HEK293 (cell line): ENCODE data around the gene SS18L1.
A peak's percentile ranks its signal among the peaks of the same experiment; 100 is the strongest.

Experiments
- CTCF ChIA-PET: fragments of 350-600 bp; formaldehyde crosslinking; extraction: SDS; loops from one replicate; lab custom pipeline; 2021; ENCODE audit warnings: antibody characterized with exemption; lab: Yijun Ruan, JAX
- POLR2A ChIA-PET: fragments of 300-600 bp; formaldehyde crosslinking; extraction: SDS; loops from one replicate; lab custom pipeline; 2020; ENCODE audit warnings: antibody characterized with exemption, inconsistent platforms; lab: Yijun Ruan, JAX
- H3K27ac ChIP-seq: fragments of 200-500 bp; sonication (Bioruptor generic); 2 replicates; pipeline ENCODE4 v1.5.1; 2014; ENCODE audit warnings: low read depth, low read length, control low read depth, inconsistent platforms; ENCODE audit errors: extremely low read depth
- H3K36me3 ChIP-seq, 2 experiments: fragments of 200-500 bp in 1 of 2; sonication (Bioruptor generic) in 1 of 2; 1 replicate in 1 of 2; 2 replicates in 1 of 2; pipeline ENCODE4 v1.5.1; 2014 to 2017; ENCODE audit warnings: inconsistent platforms in 2 of 2, low read length in 2 of 2; ENCODE audit not compliant: control insufficient read depth in 2 of 2, insufficient read depth in 1 of 2
- H3K4me1 ChIP-seq: fragments of 200-500 bp; sonication (Bioruptor generic); 2 replicates; pipeline ENCODE4 v1.5.1; 2014; ENCODE audit warnings: mild to moderate bottlenecking, low read length, inconsistent platforms; ENCODE audit not compliant: control insufficient read depth, insufficient read depth
- H3K4me3 ChIP-seq: 2 replicates; pipeline ENCODE4 v1.5.1; 2011; ENCODE audit warnings: low read depth, mild to moderate bottlenecking, control low read depth, low read length, moderate library complexity
- H3K9me3 ChIP-seq: fragments of 200-500 bp; sonication (Bioruptor generic); 2 replicates; pipeline ENCODE4 v1.5.1; 2014; ENCODE audit warnings: low read depth, low read length, inconsistent platforms; ENCODE audit not compliant: control insufficient read depth, insufficient read depth
- ATF2 ChIP-seq: fragments of 450-650 bp; formaldehyde crosslinking; IDR thresholded peaks from 2 replicates; pipeline ENCODE4 v1.5.1; 2016; ENCODE audit warnings: missing biosample characterization, missing genetic modification characterization, low read depth
- GFI1B ChIP-seq: fragments of 450-650 bp; formaldehyde crosslinking; IDR thresholded peaks from 2 replicates; pipeline ENCODE4 v1.5.1; 2016; ENCODE audit warnings: missing biosample characterization, missing genetic modification characterization
- KLF9 ChIP-seq: fragments of 450-650 bp; formaldehyde crosslinking; IDR thresholded peaks from 2 replicates; pipeline ENCODE4 v1.5.1; 2016; ENCODE audit warnings: missing biosample characterization, missing genetic modification characterization, low read depth
- MEIS1 ChIP-seq: sonication (generic); formaldehyde crosslinking; IDR thresholded peaks from 2 replicates; pipeline ENCODE4 v1.8.1; 2022; ENCODE audit warnings: missing genetic modification reagents, mild to moderate bottlenecking, borderline replicate concordance
- MYNN ChIP-seq: fragments of 450-650 bp; formaldehyde crosslinking; IDR thresholded peaks from 2 replicates; pipeline ENCODE4 v1.5.1; 2016; ENCODE audit warnings: missing biosample characterization, missing genetic modification characterization, borderline replicate concordance
- SALL2 ChIP-seq: fragments of 450-650 bp; formaldehyde crosslinking; IDR thresholded peaks from 2 replicates; pipeline ENCODE4 v1.5.0; 2017; ENCODE audit warnings: missing biosample characterization, mild to moderate bottlenecking, missing genetic modification characterization, borderline replicate concordance
- TCF7L2 ChIP-seq: IDR thresholded peaks from 2 replicates; pipeline ENCODE4 v1.6.1; 2011; ENCODE audit warnings: low read depth, mild to moderate bottlenecking, inconsistent platforms, low read length, moderate library complexity, borderline replicate concordance
- YY2 ChIP-seq: fragments of 450-650 bp; formaldehyde crosslinking; IDR thresholded peaks from 2 replicates; pipeline ENCODE4 v1.5.1; 2016; ENCODE audit warnings: missing biosample characterization, missing genetic modification characterization
- ZNF121 ChIP-seq: fragments of 450-650 bp; formaldehyde crosslinking; IDR thresholded peaks from 2 replicates; pipeline ENCODE4 v1.5.1; 2016; ENCODE audit warnings: missing biosample characterization, missing genetic modification characterization
- ZNF174 ChIP-seq: fragments of 450-650 bp; formaldehyde crosslinking; IDR thresholded peaks from 2 replicates; pipeline ENCODE4 v1.5.0; 2017; ENCODE audit warnings: missing biosample characterization, mild to moderate bottlenecking, missing genetic modification characterization
- ZNF239 ChIP-seq: fragments of 450-650 bp; formaldehyde crosslinking; IDR thresholded peaks from 2 replicates; pipeline ENCODE4 v1.5.1; 2016; ENCODE audit warnings: missing biosample characterization, missing genetic modification characterization
- ZNF366 ChIP-seq: fragments of 450-650 bp; formaldehyde crosslinking; conservative IDR thresholded peaks from 2 replicates; pipeline ENCODE4 v1.5.1; 2016; ENCODE audit warnings: missing biosample characterization, missing genetic modification characterization
- ZNF404 ChIP-seq: fragments of 450-650 bp; formaldehyde crosslinking; IDR thresholded peaks from 2 replicates; pipeline ENCODE4 v1.5.1; 2017; ENCODE audit warnings: missing biosample characterization, missing genetic modification characterization
- ZNF600 ChIP-seq: fragments of 450-650 bp; formaldehyde crosslinking; IDR thresholded peaks from 2 replicates; pipeline ENCODE4 v1.5.1; 2016; ENCODE audit warnings: missing biosample characterization, missing genetic modification characterization
- ZNF664 ChIP-seq: fragments of 450-650 bp; formaldehyde crosslinking; IDR thresholded peaks from 2 replicates; pipeline ENCODE4 v1.5.1; 2016; ENCODE audit warnings: missing biosample characterization, missing genetic modification characterization
- ZSCAN23 ChIP-seq: fragments of 450-650 bp; formaldehyde crosslinking; IDR thresholded peaks from 2 replicates; pipeline ENCODE4 v1.5.1; 2016; ENCODE audit warnings: missing biosample characterization, missing genetic modification characterization
- TF ChIP-seq, protein P1 (sequence below): fragments of 450-650 bp; formaldehyde crosslinking; IDR thresholded peaks from 2 replicates; pipeline ENCODE4 v1.5.1; 2016; ENCODE audit warnings: missing biosample characterization, missing genetic modification characterization
- TF ChIP-seq, protein P2 (sequence below): fragments of 450-650 bp; formaldehyde crosslinking; IDR thresholded peaks from 2 replicates; pipeline ENCODE4 v1.5.1; 2016; ENCODE audit warnings: missing biosample characterization, missing genetic modification characterization
- TF ChIP-seq, protein P3 (sequence below): fragments of 450-650 bp; formaldehyde crosslinking; optimal IDR thresholded peaks from 2 replicates; pipeline ENCODE3; 2016; ENCODE audit warnings: missing biosample characterization, mild to moderate bottlenecking, missing genetic modification characterization
- TF ChIP-seq, protein P4 (sequence below): fragments of 450-650 bp; IDR thresholded peaks from 2 replicates; pipeline ENCODE4 v1.5.1; 2018; ENCODE audit warnings: missing biosample characterization, missing genetic modification characterization

SS18L1 gene

GRCh38 chr20:62211216-62211615, 67.6 kb downstream of the SS18L1 start:
- TF ChIP-seq ATF2 (tag by site-specific recombination) (no peak), MEIS1 (CRISPR knock-in tag) (no peak), MYNN (tag by site-specific recombination) (no peak)
- TF ChIP-seq, all 188 proteins: peak for 0
- Histone ChIP-seq H3K9me3 (no peaks in the 10 kb centered on the region), H3K36me3 (no peaks in the 10 kb centered on the region), H3K4me3 (no peak overlapping the region), H3K4me1 (no peaks in the 10 kb centered on the region), H3K27ac (no peak overlapping the region)
- ChIA-PET POLR2A (no interaction called here), CTCF (no interaction called here)

DNA sequence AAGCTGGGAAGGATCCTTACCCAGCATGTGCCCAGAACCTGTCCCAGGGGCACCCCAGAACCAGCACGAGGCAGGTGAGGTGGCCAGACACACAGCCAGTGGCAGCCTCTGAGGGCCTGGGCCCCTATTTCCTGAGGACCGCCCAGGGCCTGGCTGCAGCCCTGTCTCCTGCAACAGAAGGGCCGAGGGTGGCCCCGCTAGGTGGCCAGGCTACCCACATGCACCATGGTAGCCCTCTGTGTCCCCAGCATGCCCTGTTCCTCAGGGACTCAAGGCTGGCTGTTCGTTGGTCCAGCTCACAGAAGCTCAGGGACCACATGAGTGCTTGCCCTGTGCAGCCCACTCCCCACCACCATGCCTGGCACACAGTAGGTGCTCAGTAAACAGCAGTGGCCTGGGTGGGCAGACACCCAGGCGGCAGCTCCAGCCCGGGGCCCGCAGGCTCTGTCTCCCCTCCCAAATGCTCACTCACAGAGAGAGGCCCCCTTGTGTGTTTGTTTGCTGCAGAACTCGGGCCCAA, 68.3 kb downstream of the SS18L1 start:
- TF ChIP-seq ZSCAN23 (tag by site-specific recombination): no peak
- TF ChIP-seq ZNF664 (tag by site-specific recombination): peak; percentile 46; the same call in 1 of the 2 replicates
- no peak overlapping the region for H3K4me3 ChIP-seq
- ChIA-PET CTCF (interaction anchor here (0.6 kb wide), 1 partner anchor 66 kb away, joined by 3 read pairs; no protein-coding TSS in a partner anchor), POLR2A (no interaction called here)
- H3K4me1 ChIP-seq: no peaks in the 10 kb centered on the region
- H3K9me3 ChIP-seq: no peaks in the 10 kb centered on the region
- H3K27ac ChIP-seq: no peak overlapping the region
- H3K36me3 ChIP-seq: no peaks in the 10 kb centered on the region

GRCh38 chr20:62212299-62212698, 68.7 kb downstream of the SS18L1 start:
- ChIA-PET POLR2A (no interaction called here), CTCF (interaction anchor here (0.6 kb wide), 1 partner anchor 66 kb away, joined by 3 read pairs; no protein-coding TSS in a partner anchor)
- Histone ChIP-seq H3K4me3 (no peak overlapping the region), H3K27ac (no peak overlapping the region), H3K4me1 (no peaks in the 10 kb centered on the region), H3K36me3 (no peaks in the 10 kb centered on the region), H3K9me3 (no peaks in the 10 kb centered on the region)
- TF ChIP-seq ZNF174 (tag by site-specific recombination) (no peak), ZNF239 (tag by site-specific recombination) (no peak), YY2 (tag by site-specific recombination) (no peak), TCF7L2 (no peak)
- TF ChIP-seq, protein P1, sequence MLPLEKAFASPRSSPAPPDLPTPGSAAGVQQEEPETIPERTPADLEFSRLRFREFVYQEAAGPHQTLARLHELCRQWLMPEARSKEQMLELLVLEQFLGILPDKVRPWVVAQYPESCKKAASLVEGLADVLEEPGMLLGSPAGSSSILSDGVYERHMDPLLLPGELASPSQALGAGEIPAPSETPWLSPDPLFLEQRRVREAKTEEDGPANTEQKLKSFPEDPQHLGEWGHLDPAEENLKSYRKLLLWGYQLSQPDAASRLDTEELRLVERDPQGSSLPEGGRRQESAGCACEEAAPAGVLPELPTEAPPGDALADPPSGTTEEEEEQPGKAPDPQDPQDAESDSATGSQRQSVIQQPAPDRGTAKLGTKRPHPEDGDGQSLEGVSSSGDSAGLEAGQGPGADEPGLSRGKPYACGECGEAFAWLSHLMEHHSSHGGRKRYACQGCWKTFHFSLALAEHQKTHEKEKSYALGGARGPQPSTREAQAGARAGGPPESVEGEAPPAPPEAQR (tag by site-specific recombination): no peak
- TF ChIP-seq, protein P2, sequence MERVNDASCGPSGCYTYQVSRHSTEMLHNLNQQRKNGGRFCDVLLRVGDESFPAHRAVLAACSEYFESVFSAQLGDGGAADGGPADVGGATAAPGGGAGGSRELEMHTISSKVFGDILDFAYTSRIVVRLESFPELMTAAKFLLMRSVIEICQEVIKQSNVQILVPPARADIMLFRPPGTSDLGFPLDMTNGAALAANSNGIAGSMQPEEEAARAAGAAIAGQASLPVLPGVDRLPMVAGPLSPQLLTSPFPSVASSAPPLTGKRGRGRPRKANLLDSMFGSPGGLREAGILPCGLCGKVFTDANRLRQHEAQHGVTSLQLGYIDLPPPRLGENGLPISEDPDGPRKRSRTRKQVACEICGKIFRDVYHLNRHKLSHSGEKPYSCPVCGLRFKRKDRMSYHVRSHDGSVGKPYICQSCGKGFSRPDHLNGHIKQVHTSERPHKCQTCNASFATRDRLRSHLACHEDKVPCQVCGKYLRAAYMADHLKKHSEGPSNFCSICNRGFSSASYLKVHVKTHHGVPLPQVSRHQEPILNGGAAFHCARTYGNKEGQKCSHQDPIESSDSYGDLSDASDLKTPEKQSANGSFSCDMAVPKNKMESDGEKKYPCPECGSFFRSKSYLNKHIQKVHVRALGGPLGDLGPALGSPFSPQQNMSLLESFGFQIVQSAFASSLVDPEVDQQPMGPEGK: 0 out of 2 replicates have a peak, but pooled peaks have one; percentile 27

- Histone ChIP-seq H3K36me3 (no peaks in the 10 kb centered on the region), H3K4me3 (no peak overlapping the region), H3K27ac (no peak overlapping the region), H3K9me3 (no peaks in the 10 kb centered on the region), H3K4me1 (no peaks in the 10 kb centered on the region)
- ChIA-PET POLR2A (no interaction called here), CTCF (interaction anchor here (0.7 kb wide), 1 partner anchor 111 kb away, joined by 4 read pairs; no protein-coding TSS in a partner anchor)
- TF ChIP-seq GFI1B (tag by site-specific recombination): no peak
- TF ChIP-seq, protein P3, sequence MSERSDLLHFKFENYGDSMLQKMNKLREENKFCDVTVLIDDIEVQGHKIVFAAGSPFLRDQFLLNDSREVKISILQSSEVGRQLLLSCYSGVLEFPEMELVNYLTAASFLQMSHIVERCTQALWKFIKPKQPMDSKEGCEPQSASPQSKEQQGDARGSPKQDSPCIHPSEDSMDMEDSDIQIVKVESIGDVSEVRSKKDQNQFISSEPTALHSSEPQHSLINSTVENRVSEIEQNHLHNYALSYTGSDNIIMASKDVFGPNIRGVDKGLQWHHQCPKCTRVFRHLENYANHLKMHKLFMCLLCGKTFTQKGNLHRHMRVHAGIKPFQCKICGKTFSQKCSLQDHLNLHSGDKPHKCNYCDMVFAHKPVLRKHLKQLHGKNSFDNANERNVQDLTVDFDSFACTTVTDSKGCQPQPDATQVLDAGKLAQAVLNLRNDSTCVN (tag by site-specific recombination): peak; percentile 7
- TF ChIP-seq ZNF664 (tag by site-specific recombination): no peak
- TF ChIP-seq ZNF366 (tag by site-specific recombination): no peak
- no peak for TF ChIP-seq ZNF404
- TF ChIP-seq KLF9: no peak
- no peak for TF ChIP-seq SALL2
- TF ChIP-seq ZNF600 (tag by site-specific recombination): peak; percentile 40; the same call in 1 of the 2 replicates
- no peak for TF ChIP-seq ZNF121 (tag by site-specific recombination)
- TF ChIP-seq, protein P4, sequence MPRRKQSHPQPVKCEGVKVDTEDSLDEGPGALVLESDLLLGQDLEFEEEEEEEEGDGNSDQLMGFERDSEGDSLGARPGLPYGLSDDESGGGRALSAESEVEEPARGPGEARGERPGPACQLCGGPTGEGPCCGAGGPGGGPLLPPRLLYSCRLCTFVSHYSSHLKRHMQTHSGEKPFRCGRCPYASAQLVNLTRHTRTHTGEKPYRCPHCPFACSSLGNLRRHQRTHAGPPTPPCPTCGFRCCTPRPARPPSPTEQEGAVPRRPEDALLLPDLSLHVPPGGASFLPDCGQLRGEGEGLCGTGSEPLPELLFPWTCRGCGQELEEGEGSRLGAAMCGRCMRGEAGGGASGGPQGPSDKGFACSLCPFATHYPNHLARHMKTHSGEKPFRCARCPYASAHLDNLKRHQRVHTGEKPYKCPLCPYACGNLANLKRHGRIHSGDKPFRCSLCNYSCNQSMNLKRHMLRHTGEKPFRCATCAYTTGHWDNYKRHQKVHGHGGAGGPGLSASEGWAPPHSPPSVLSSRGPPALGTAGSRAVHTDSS: no peak
Measured at GRCh38 chr20:62214067-62214466, 70.5 kb downstream of the SS18L1 start.
